ENCODE measurements around the gene SCAPER.

The SCAPER gene

DNA sequence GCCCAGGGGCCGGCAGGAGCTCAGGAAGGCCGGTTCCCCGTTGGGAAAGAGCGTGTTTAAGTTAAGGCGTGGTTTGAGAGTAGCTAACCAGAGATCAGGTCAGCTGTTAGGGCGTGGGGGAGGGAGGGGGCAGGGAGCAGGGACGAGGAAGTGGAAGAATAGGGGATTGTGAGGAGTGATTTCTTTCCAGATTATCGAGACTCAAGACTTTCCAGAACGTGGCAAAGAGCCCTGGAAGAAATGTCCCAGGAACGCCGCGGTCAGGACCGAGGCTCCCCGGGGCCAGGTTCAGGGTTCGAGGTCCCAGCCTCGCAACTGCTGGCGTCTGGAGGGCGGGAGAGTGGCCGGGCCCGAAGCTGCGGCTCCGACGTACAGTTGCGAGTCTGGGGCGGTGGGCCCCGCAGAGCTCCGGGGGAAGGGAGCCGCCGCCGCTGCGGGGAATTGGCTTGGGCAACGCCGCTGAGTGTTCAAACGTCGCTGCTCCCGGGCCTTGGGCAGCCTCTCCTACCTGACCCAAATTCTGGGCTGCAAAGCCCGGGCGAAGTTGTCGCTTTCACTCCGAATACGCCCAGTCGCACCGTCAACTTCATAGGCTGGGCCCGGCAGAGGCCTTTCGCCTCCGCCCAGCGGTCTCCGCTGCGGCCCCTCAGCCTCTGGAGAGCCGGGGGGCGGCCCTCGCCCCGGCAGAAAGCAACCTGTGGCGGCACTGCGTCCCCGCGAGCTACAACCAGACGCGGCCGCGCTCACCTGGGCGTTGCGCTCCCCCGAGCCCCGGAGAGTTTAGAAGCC lies 559.1 kb downstream of the SCAPER start:
- DNase-seq, result no peak

DNA sequence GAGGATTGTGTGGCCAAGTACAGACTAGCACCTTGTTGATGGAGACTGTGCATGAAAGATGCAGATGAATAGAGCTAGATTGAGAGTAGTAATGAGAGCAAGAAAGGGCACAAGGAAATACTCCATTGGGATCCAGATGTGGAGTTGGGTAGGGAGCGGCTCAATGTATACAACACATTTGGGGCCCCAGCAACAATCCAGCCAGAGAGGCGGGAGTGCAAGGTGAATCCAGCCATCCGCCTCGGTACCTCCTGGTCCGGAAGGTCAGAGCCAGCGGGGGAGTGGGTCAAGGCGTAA lies 559.6 kb downstream of the SCAPER start:
- no peak for DNase-seq

GRCh38 chr15:76344893-76345582 lies 560.1 kb downstream of the SCAPER start:
- no peak for DNase-seq

DNA sequence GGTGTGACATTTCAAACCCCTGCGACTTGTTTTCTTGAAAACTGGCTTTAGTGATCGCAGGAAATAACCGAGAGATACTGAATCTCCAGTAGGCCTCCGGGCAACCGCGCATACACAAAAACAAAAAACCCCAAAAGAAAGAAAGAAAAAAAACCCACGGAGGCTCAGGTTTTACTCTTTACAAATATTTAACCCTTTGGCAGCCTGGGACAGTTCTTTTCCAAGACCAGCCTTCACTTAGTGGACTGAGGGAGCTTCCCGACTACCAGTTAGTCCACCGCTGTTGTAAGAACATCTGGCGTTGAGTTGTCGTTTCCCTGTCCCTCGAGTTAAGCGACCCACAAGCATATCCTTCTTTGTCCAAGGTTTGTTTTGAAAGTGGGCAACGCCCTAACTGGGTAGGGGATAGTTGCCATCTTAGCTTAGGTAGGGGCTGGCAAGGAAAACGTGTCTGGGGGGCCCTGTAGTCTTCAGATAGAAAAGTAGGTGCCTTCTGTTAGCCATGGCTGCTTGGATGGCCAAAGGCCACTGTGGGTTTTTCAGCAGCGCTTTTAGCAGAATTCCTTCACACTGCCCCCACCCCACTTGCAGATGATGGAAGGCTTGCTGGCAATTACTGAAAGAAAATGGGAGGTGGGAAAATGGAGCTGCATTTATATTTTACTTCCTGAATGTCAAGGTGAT lies 561.7 kb downstream of the SCAPER start:
- no peak for DNase-seq

- no peak for DNase-seq
Measured at GRCh38 chr15:76342382-76343201, 562.5 kb downstream of the SCAPER start.

DNA sequence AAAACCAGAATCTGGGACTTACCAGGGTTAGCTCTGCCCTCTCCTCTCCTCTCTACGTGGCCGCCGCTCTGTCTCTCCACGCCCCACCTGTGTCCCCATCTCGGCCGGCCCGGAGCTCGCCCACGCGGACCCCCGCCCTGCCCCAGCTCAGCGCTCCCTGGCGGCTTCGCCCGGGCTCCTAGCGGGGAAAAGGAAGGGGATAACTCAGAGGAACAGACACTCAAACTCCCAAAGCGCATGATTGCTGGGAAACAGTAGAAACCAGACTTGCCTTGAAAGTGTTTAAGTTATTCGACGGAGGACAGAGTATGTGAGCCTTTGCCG lies 563.1 kb downstream of the SCAPER start:
- no peak for DNase-seq

DNA sequence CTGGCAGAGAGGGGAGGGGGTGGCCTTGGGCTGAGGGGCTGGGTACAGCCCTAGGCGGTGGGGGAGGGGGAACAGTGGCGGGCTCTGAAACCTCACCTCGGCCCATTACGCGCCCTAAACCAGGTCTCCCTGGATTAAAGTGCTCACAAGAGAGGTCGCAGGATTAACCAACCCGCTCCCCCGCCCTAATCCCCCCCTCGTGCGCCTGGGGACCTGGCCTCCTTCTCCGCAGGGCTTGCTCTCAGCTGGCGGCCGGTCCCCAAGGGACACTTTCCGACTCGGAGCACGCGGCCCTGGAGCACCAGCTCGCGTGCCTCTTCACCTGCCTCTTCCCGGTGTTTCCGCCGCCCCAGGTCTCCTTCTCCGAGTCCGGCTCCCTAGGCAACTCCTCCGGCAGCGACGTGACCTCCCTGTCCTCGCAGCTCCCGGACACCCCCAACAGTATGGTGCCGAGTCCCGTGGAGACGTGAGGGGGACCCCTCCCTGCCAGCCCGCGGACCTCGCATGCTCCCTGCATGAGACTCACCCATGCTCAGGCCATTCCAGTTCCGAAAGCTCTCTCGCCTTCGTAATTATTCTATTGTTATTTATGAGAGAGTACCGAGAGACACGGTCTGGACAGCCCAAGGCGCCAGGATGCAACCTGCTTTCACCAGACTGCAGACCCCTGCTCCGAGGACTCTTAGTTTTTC lies 563.6 kb downstream of the SCAPER start:
- no peak for DNase-seq

DNA sequence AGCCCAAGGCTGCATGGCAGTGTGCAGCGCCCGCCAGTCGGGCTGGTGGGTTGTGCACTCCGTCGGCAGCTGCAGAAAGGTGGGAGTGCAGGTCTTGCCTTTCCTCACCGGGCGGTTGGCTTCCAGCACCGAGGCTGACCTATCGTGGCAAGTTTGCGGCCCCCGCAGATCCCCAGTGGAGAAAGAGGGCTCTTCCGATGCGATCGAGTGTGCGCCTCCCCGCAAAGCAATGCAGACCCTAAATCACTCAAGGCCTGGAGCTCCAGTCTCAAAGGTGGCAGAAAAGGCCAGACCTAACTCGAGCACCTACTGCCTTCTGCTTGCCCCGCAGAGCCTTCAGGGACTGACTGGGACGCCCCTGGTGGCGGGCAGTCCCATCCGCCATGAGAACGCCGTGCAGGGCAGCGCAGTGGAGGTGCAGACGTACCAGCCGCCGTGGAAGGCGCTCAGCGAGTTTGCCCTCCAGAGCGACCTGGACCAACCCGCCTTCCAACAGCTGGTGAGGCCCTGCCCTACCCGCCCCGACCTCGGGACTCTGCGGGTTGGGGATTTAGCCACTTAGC lies 564.3 kb downstream of the SCAPER start:
- no peak for DNase-seq

GRCh38 chr15:76340198-76340802 lies 564.8 kb downstream of the SCAPER start:
- DNase-seq, result no peak

DNA sequence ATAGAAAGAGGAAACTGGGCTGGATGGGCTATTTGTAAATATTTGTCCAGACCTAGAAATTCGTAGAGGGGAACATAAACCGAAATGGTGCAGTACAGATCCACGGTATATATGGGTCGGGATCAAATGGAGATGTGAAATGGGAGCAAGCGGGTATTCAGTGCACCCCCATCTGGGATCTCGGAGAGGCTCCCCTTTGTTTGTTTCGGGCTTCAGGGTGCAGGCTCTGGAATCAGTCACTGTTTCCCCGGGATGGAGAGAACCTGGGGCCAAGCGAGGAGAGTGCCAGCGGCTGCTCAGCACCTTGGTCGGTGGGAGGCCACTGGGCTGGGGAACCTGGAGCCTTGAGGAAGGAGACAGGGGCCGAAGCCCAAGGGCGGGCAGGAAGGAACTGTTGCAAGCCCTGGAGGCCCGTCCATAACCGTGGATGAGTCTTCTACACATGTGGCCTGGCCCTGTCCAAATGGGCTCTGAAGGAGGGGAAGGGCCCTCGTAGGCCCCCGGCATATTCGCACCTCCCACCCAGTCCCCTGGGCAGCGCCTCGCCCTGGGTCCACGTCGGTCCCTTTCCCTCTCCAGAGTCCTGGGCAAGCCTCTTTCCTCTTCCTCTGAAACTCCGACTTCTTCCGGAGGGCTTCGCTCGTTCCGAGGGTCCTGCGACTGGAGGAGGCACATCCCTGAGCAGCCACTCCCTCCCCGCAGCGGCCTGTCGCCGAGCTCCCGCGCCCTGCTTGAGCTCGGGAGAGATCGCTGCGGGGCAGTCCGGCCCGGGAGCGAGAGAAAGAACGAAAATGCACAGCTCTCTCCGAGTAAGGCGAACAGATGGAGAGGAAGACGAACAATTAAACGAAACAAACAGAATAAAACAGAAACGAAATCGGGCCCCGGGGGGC lies 565.6 kb downstream of the SCAPER start:
- DNase-seq, result no peak

GRCh38 chr15:76338486-76339304 lies 566.4 kb downstream of the SCAPER start:
- DNase-seq, result no peak

DNA sequence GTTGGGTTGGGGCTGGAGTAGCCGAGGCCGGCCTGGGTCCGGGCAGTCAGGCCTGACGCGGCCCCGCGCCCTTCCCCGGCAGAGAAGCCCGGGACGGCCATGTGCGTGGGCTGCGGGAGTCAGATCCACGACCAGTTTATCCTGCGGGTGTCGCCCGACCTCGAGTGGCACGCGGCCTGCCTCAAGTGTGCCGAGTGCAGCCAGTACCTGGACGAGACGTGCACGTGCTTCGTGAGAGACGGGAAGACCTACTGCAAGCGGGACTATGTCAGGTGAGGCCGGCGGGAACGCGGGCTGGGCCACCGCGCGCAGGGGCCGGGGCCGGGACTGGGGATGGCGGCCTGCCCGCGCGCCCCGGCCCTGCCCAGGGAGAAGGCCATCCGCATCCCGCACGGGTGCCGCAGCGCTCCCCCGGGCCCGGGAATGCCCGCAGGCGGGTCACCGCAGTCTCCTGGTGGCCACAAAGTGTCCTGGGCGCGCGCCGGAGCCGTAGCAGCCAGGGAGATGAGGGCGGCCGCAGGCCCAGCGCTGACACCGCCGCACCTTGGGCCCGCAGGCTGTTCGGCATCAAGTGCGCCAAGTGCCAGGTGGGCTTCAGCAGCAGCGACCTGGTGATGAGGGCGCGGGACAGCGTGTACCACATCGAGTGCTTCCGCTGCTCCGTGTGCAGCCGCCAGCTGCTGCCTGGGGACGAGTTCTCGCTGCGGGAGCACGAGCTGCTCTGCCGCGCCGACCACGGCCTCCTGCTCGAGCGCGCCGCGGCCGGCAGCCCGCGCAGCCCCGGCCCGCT lies 567.2 kb downstream of the SCAPER start:
- no peak for DNase-seq

DNA sequence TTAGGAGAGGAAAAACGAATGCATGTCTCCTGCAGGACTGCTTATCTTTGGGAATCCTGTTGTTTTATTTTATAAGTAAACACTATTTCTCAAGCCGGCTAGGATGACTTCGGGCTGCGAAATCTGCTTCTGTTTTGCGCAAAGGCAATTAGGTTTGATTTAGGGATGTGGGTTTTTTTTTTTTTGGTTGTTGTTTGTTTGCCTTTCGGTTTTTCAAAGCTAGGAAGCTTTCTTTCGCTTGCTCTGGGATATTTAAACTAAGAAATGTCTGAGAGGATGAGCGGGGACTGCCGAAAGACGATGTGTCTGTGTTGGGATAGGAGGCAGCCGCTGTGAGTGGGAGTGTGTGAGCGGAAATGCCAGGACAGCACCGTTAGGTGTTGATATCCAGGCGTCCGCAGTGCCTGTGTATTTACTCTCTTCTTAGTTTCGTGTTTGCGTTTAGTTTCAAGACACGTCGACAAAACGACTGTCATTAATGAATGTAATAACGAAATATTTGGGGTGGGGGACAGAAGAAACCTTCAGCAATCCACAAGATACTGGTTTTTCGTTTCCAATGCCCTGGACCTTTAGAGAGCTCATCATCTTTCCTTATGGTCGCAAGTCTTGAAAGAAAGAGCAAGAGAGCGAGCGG lies 568.0 kb downstream of the SCAPER start:
- DNase-seq, result no peak

DNA sequence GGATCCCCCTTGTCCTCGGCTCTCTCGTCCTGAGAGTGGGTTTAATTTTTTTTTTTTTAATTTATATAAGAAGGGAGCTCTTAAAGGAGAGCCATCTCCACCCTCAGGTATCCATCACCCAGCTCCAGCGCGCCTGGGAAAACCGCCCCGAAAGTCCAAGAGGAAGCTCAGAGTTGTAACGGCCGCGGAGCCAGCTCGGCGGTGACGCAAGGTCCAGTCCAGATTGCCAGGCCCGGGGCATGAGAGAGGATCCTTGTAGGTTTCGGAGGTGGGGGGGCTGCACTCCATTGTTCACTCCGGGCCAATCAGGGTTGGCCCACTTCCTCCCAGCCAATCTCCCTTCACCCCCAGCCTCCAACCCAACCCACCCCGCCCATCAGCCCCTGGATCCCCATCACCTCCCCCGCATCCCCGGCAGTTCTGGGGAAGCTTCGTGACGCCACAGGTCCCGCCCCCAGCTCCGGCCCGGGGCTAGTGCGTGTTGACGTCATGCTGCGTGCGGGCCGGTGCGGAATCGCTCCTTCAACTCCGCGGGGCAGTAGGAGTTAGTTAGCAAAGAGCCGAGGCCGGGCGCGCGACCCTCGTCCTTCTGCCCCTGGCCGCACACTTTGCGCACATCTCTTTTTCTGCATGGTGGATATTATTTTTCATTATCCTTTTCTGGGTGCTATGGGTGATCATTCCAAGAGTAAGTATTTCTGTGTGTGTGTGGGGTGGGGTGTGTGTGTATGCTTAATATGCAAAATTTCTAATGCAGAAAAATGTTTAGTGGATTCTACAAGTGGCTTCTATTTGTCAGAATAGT lies 568.7 kb downstream of the SCAPER start, which contains the start of gene ISL2:
ISL2 (plus strand) TSS at position 520 of the 805 bp plus-strand sequence; CDS start at position 631, 111 bp downstream.
- DNase-seq, result peak; percentile 95

DNA sequence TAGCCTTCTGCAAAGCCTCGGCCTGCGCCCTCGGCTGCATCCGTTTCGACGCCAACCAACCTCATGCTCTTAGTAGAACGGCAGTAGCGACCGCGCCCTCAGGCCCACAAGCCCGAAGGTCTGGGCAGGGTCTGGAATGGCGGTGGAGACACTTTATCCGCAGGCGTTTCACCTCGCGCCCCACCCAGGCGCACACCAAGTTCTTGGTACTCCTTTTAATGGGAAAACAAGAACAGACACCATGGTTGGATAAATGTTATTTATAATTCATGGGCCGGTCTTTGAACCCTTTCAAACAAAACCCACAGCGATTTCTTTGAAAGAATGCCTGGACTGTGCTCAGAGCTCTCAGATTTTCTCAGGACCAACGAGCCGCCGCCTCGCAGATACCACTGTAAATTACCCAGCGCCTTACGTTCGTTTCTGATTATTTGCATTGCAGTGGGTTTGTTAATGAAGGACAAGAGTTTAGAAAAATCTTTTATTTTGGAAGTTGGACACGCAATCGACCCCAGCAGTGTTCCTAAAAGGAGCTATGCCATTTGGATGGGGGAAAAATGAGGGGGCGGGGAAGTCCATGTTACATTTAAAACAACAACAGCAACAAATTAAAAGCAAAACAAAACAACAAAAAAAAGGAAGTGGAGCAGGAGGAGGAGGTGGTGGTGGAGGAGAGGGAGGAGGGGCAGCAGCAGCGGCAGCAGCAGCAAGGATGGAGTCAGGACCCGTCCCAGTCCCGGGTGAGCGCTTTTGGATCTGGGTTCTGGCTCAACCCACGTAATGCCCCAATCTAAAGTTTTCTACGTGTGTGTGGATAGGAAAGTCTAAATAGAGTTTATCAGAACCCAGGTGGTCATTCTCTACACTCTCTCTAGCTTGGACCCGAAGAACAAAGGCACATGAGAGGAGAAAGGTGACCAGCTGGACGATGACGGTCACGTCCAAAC lies 569.6 kb downstream of the SCAPER start:
- DNase-seq, result peak; percentile 25

Measured in fibroblast of upper back skin (primary cell).